Stimulated activated CD4-positive, alpha-beta T cell treated with anti-CD3 and anti-CD28 coated beads, TNF-alpha, amount 100 ng/mL, for 24 hours (primary cell): ENCODE results near the gene CCM2.
A peak's percentile ranks its signal among the peaks of the same experiment; 100 is the strongest.
"Not testable (repeated sequence)": the region's sequence is repeated elsewhere in the genome, so short reads cannot be mapped to it uniquely, and the experiment has no call there.

Experiments
- DNase-seq, 3 experiments: peaks; one replicate each; pipeline ENCODE4 v3.0.0-alpha.2; 2020; ENCODE audit warnings: low read depth in 3 of 3

The CCM2 gene

GRCh38 chr7:45100761-45101480 lies 100.9 kb downstream of the CCM2 start:
- DNase-seq = no peak

- no peak for DNase-seq
These were observed 101.7 kb downstream of the CCM2 start for GRCh38 chr7:45101748-45102147.

- no peak for DNase-seq
These were observed 103.0 kb downstream of the CCM2 start for GRCh38 chr7:45102785-45103712.

- DNase-seq = no peak
These were observed 104.2 kb downstream of the CCM2 start for GRCh38 chr7:45103958-45104843.

GRCh38 chr7:45104844-45105587 lies 105.0 kb downstream of the CCM2 start:
- no peak for DNase-seq

- DNase-seq = no peak
These were observed 105.7 kb downstream of the CCM2 start for GRCh38 chr7:45105588-45106188.

- no peak for DNase-seq
These were observed 106.8 kb downstream of the CCM2 start for GRCh38 chr7:45106820-45107219.

GRCh38 chr7:45107356-45107755 lies 107.4 kb downstream of the CCM2 start:
- DNase-seq = no peak

GRCh38 chr7:45108863-45109262 lies 108.9 kb downstream of the CCM2 start:
- DNase-seq = no peak

GRCh38 chr7:45111298-45112223 lies 111.6 kb downstream of the CCM2 start, which contains the start of gene TBRG4:
Gene TBRG4, minus strand, starts transcription at chr7:45111697. Its CDS starts 2,460 bp downstream, at chr7:45109237.
- DNase-seq = peak; percentile 85 to 95 (median 90)

GRCh38 chr7:45112648-45113047 lies 112.6 kb downstream of the CCM2 start:
- DNase-seq = no peak

GRCh38 chr7:45114257-45114656 lies 114.3 kb downstream of the CCM2 start:
- DNase-seq = not testable (repeated sequence)

GRCh38 chr7:45114926-45115325 lies 114.9 kb downstream of the CCM2 start:
- no peak for DNase-seq

GRCh38 chr7:45116048-45116447 lies 116.0 kb downstream of the CCM2 start:
- no peak for DNase-seq

- no peak for DNase-seq
These were observed 117.6 kb downstream of the CCM2 start for GRCh38 chr7:45117582-45117981.

GRCh38 chr7:45118292-45118691 lies 118.3 kb downstream of the CCM2 start:
- no peak for DNase-seq

GRCh38 chr7:45118889-45119331 lies 118.9 kb downstream of the CCM2 start:
- no peak for DNase-seq

GRCh38 chr7:45119550-45119949 lies 119.5 kb downstream of the CCM2 start:
- no peak for DNase-seq
